DMS153 treated with DMSO at 0.1 percent for 48 hours (cell line): ENCODE data around the gene GABBR1.
"Not testable (repeated sequence)": the region's sequence is repeated elsewhere in the genome, so short reads cannot be mapped to it uniquely, and the experiment has no call there.

Experiments used
- DNase-seq: peaks from one replicate; lab custom pipeline; 2025; ENCODE audit not compliant: unreplicated experiment; lab: John Stamatoyannopoulos, UW

GABBR1 gene

GRCh38 chr6:29632789-29633533 is at the start of gene GABBR1:
TSS of gene GABBR1 (minus strand) at chr6:29633183. CDS start at chr6:29632385, 798 bp downstream.
- DNase-seq: peak; percentile 78

DNA sequence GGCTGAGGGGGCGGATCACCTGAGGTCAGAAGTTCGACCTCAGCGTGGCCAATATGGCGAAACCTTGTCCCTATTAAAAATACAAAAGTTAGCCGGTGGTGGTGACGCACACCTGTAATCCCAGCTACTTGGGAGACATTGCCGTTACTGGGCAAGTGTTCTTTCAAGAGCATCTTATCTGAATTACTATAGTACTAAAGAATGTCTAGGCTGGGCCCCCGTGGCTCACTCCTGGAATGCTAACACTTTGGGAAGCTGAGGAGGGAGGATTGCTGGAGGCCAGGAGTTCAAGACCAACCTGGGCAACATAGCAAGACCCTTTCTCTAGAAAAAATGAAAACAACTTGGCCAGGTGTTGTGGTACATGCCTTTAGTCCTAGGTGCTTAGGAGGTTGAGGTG is 48.8 kb upstream of the GABBR1 start:
- no peak for DNase-seq

- DNase-seq: no peak
These were observed 47.9 kb upstream of the GABBR1 start, which contains the start of gene ZFP57 for GRCh38 chr6:29680904-29681303. TSS of gene ZFP57 (minus strand) at chr6:29681152. CDS start at chr6:29677003, 4,149 bp downstream.

GRCh38 chr6:29680416-29680815 is 47.4 kb upstream of the GABBR1 start:
- no peak for DNase-seq

GRCh38 chr6:29679962-29680361 is 47.0 kb upstream of the GABBR1 start:
- DNase-seq: no peak

GRCh38 chr6:29678114-29678513 is 45.1 kb upstream of the GABBR1 start:
- DNase-seq: no peak

GRCh38 chr6:29676981-29677601 is 44.1 kb upstream of the GABBR1 start:
- no peak for DNase-seq

DNA sequence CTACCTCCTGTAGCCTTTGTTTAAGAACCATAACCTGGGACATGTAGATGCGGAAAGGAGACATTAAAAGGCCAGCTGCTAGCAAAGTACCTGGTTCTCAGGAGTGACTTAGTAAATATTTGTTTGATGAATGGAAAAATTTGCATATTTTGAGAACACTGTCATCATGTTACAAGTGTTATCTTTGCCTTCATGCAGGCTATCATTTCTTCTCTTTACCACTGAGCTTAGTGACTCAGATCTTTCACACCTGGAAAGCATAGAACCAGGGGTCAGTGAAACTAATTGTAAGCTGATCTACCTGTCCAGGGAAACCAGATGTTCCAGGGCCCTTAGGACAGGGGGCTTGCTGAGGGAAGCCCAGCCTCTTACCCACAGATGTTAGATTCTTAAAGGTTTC is 42.6 kb upstream of the GABBR1 start:
- DNase-seq: no peak

DNA sequence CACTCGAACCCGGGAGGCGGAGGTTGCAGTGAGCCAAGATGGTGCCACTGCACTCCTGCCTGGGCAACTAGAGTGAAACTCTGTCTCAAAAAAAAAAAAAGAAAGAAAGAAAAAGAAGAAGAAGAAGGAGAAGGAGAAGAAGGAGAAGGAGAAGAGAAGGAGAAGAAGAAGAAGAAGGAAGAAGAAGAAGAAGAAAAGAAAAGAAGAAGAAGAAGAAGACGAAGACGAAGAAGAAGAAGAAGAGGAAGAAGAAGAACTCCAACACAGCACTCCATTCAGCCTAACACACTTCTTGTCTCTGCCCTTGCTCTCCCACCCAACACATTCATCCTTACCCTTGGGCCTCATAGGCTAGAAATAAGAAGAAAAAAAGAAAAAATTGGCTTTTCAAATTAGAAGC is 41.0 kb upstream of the GABBR1 start:
- no peak for DNase-seq

GRCh38 chr6:29673161-29673560 is 40.2 kb upstream of the GABBR1 start:
- no peak for DNase-seq

GRCh38 chr6:29672116-29672515 is 39.1 kb upstream of the GABBR1 start:
- not testable (repeated sequence) for DNase-seq

- no peak for DNase-seq
These were observed 38.0 kb upstream of the GABBR1 start for GRCh38 chr6:29671026-29671425.

DNA sequence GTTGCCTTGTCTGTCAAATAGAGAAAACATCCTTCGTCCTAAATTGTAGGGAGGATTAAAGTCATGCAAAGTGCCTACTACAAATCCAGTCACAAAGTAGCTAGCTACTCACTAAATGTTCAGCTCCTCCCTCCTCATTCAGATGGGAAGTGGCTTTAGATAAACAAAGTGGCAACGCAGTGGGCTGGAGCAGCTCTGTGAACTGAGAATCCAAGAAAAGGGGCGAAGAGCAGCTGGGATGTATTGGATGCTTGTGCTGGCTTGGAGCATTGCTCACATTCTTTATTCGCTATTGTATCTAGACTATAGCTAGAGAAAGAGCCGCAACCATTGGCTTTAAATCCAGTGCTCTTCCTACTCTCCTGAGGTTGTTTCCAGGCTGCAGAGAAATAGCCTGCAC is 34.2 kb upstream of the GABBR1 start:
- no peak for DNase-seq

GRCh38 chr6:29666826-29667130 is 33.8 kb upstream of the GABBR1 start:
- DNase-seq: no peak

DNA sequence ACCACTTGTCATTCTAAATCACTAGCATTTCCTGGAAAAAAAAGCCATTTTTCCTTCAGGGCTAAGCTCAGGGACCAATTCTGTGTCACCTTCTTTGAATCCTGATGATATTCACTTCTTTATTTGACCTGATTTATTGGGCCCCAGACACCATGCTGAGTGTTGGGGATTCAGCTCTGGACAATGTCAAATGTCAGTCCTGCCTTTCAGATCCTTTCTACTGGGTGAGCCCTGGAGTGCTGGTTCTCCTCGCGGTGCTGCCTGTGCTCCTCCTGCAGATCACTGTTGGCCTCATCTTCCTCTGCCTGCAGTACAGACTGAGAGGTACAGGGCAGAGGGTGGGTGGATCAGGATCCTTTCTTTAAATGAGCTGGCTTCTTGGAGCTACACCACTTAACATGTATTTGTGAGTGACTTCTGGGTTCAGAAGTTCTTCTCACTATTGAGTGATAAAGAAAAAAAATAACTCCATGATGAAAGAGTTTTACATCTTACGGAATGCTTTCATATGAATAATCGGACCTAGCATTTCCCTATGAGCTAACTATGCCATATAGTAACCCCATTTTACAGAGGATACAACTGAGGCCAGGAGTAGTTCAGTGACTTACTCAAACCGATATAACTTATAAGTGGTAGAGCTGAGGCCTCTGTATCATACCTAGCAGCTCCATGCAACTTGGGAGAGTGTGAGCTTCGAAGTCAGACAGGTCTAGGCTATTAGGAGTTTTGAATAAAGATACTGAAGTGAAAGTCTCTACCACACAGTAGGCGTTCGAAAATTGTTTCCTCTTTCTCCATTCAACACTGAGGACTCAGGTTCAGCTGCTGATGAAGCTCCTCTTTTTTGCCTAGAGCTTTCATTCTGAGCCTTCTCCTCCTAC is 33.2 kb upstream of the GABBR1 start:
- no peak for DNase-seq

GRCh38 chr6:29663300-29664042 is 30.5 kb upstream of the GABBR1 start:
- DNase-seq: no peak

GRCh38 chr6:29661502-29662141 is 28.6 kb upstream of the GABBR1 start:
- not testable (repeated sequence) for DNase-seq

- DNase-seq: no peak
These were observed 28.1 kb upstream of the GABBR1 start for GRCh38 chr6:29661071-29661470.

- DNase-seq: no peak
These were observed 23.8 kb upstream of the GABBR1 start, which contains the start of gene MOG for GRCh38 chr6:29656798-29657197. TSS of gene MOG (plus strand) at chr6:29657092. CDS start at chr6:29657210, 118 bp downstream.

DNA sequence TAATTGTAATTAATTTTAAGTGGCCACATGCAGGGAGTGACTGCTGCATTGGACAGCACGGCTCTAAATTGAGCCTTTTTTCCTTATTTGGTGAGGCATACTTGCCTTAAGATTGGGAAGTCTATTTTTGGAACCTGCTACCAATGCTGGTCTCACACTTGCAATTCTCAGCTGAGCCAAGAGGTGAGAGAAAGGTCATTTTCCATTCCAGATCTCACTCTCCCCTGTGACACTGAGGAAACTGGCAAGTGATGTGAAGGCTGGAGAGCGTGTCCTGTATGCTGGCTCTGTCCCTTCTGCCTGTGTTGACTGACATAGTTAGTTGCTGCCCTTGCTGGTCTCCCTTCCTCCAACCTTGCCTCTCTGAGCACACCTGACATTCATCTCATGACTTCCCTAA is 23.2 kb upstream of the GABBR1 start:
- no peak for DNase-seq

DNA sequence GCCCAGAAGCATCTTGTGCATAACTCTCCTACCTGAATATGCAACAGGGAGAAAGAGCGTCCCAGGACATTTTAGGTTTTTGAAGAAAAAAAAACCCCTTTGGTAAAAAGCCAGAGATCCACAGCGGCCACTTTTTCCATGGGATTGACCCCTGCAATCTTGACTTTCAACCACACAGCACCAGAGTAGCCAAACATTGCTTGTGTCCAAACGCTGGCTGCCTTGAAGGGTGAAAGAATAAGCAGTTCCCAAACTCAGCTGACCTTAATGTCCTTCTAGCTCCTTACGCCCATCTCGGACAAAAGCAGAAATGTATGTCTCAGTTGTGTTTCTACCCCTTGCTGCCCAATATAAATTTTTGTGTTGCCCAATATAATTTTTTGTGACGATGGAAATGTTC is 22.7 kb upstream of the GABBR1 start:
- DNase-seq: no peak
